Muscle layer of duodenum (tissue), 2 donors: ENCODE measurements around the gene WNK1.

Experiments used
- H3K27ac ChIP-seq: one replicate; pipeline ENCODE4 v1.7.0; 2013; ENCODE audit warnings: mild to moderate bottlenecking, low read length
- H3K27me3 ChIP-seq: one replicate; pipeline ENCODE4 v1.7.0; 2013; ENCODE audit warnings: low read depth, mild to moderate bottlenecking, control low read depth, low read length
- H3K36me3 ChIP-seq, 2 donors: one replicate each; pipeline ENCODE4 v1.7.0; 2013; ENCODE audit warnings: low read length in 2 of 2, control low read depth in 1 of 2, mild to moderate bottlenecking in 1 of 2; ENCODE audit not compliant: insufficient read depth in 2 of 2, control insufficient read depth in 1 of 2
- H3K4me1 ChIP-seq, 2 donors: one replicate each; pipeline ENCODE4 v1.7.0; 2013; ENCODE audit warnings: low read length in 2 of 2, mild to moderate bottlenecking in 2 of 2, control low read depth in 1 of 2, moderate library complexity in 1 of 2; ENCODE audit not compliant: insufficient read depth in 2 of 2, control insufficient read depth in 1 of 2
- H3K4me3 ChIP-seq, 2 donors: one replicate each; pipeline ENCODE4 v1.7.0; 2013; ENCODE audit warnings: low read length in 2 of 2, low read depth in 1 of 2, mild to moderate bottlenecking in 1 of 2
- H3K9me3 ChIP-seq, 2 donors: one replicate each; pipeline ENCODE4 v1.7.0; 2013; ENCODE audit warnings: low read length in 2 of 2, control low read depth in 1 of 2, mild to moderate bottlenecking in 1 of 2; ENCODE audit not compliant: control insufficient read depth in 1 of 2
- donor health status: healthy.

The WNK1 gene

DNA sequence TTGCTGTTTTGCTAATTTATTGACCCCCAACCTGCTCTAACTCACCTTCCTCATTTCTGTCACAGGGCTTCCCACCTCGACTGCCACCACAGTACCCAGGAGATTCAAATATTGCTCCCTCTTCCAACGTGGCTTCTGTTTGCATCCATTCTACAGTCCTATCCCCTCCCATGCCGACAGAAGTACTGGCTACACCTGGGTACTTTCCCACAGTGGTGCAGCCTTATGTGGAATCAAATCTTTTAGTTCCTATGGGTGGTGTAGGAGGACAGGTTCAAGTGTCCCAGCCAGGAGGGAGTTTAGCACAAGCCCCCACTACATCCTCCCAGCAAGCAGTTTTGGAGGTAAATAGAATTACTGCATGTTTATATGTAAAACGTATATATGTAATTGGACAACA is 128.3 kb downstream of the WNK1 start:
- H3K27me3 ChIP-seq, result no peaks in the 10 kb centered on the region
- H3K36me3 ChIP-seq, result peaks cover 72 to 77% of the 10 kb centered on the region in 2 donors
- H3K27ac ChIP-seq, result no peak overlapping the region
- H3K4me1 ChIP-seq, result no peaks in the 10 kb centered on the region
- H3K9me3 ChIP-seq, result no peaks in the 10 kb centered on the region
- H3K4me3 ChIP-seq, result no peak overlapping the region

DNA sequence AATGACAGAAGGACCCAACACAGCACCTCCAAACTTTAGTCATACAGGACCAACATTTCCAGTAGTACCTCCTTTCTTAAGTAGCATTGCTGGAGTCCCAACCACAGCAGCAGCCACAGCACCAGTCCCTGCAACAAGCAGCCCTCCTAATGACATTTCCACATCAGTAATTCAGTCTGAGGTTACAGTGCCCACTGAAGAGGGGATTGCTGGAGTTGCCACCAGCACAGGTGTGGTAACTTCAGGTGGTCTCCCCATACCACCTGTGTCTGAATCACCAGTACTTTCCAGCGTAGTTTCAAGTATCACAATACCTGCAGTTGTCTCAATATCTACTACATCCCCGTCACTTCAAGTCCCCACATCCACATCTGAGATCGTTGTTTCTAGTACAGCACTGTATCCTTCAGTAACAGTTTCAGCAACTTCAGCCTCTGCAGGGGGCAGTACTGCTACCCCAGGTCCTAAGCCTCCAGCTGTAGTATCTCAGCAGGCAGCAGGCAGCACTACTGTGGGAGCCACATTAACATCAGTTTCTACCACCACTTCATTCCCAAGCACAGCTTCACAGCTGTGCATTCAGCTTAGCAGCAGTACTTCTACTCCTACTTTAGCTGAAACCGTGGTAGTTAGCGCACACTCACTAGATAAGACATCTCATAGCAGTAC is 132.5 kb downstream of the WNK1 start:
- Histone ChIP-seq H3K9me3 (no peaks in the 10 kb centered on the region), H3K27me3 (no peaks in the 10 kb centered on the region), H3K4me1 (no peaks in the 10 kb centered on the region), H3K4me3 (no peak overlapping the region), H3K36me3 (peaks cover 87 to 98% of the 10 kb centered on the region in 2 donors), H3K27ac (no peak overlapping the region)

DNA sequence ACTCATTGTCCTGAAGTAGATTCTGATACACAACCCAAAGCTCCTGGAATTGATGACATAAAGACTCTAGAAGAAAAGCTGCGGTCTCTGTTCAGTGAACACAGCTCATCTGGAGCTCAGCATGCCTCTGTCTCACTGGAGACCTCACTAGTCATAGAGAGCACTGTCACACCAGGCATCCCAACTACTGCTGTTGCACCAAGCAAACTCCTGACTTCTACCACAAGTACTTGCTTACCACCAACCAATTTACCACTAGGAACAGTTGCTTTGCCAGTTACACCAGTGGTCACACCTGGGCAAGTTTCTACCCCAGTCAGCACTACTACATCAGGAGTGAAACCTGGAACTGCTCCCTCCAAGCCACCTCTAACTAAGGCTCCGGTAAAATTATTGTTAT is 133.3 kb downstream of the WNK1 start:
- Histone ChIP-seq H3K36me3 (peaks cover 84 to 98% of the 10 kb centered on the region in 2 donors), H3K4me3 (no peak overlapping the region), H3K4me1 (no peaks in the 10 kb centered on the region), H3K27me3 (no peaks in the 10 kb centered on the region), H3K9me3 (no peaks in the 10 kb centered on the region), H3K27ac (no peak overlapping the region)

DNA sequence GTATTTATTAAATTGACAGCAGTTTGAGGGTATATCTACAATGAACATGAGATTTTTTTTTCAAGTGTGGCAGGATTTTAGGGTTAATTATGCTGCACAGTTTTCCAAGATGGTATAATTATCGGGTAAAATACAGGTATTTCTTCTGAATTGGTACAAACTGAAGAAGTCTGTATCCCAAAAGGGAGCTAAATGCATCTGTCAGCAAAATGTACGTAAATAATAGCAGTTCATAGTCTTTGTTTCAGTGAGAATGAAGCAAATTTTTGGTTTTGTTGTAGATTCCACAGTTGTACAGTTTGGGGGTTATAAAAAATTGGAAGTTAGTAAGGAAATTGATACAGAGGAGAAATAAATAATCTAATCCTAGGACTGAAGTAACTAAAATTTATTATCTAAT is 133.8 kb downstream of the WNK1 start:
- no peak overlapping the region for H3K4me3 ChIP-seq
- H3K27ac ChIP-seq, result no peak overlapping the region
- no peaks in the 10 kb centered on the region for H3K27me3 ChIP-seq
- H3K36me3 ChIP-seq, result peaks cover 82 to 94% of the 10 kb centered on the region in 2 donors
- no peaks in the 10 kb centered on the region for H3K4me1 ChIP-seq
- H3K9me3 ChIP-seq, result no peaks in the 10 kb centered on the region

DNA sequence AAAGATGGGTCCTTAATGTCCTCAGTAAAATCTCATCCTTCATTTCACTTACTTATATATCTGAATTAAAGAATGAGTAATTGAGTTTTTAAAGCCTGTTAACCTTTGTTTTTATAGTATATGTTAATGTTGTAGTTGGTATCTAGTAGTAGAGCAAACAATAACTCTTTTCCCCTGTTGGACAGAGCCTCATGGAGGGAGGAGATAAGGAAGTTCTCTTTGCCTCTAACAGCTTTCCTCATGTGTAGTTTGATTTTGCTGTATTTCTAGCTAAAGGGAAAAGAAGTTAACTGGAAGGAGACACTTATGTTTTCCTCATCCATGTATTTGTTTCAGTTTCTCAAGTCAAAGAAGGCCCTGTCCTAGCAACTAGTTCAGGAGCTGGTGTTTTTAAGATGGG is 141.8 kb downstream of the WNK1 start:
- no peak overlapping the region for H3K4me3 ChIP-seq
- no peaks in the 10 kb centered on the region for H3K4me1 ChIP-seq
- H3K27me3 ChIP-seq, result no peaks in the 10 kb centered on the region
- H3K27ac ChIP-seq, result no peak overlapping the region
- H3K9me3 ChIP-seq, result no peaks in the 10 kb centered on the region
- H3K36me3 ChIP-seq, result peaks cover 44 to 64% of the 10 kb centered on the region in 2 donors

DNA sequence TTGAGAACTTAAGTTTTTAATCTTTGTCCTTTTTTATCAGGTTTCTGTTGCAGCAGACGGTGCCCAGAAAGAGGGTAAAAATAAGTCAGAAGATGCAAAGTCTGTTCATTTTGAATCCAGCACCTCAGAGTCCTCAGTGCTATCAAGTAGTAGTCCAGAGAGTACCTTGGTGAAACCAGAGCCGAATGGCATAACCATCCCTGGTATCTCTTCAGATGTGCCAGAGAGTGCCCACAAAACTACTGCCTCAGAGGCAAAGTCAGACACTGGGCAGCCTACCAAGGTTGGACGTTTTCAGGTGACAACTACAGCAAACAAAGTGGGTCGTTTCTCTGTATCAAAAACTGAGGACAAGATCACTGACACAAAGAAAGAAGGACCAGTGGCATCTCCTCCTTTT is 143.7 kb downstream of the WNK1 start:
- Histone ChIP-seq H3K4me3 (no peak overlapping the region), H3K27me3 (no peaks in the 10 kb centered on the region), H3K4me1 (no peaks in the 10 kb centered on the region), H3K9me3 (no peaks in the 10 kb centered on the region), H3K36me3 (peaks cover 47 to 59% of the 10 kb centered on the region in 2 donors), H3K27ac (no peak overlapping the region)

DNA sequence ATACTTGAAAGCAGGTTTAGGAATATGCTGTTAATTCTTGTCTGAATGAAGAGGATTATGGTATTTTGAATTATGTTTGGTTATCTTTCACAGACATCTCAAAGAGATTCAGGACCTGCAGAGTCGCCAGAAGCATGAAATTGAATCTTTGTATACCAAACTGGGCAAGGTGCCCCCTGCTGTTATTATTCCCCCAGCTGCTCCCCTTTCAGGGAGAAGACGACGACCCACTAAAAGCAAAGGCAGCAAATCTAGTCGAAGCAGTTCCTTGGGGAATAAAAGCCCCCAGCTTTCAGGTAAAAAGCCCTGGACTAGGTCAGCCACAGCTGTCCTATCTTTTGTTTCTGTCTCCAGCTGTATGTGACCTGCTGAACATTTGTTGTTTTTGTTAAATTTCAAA is 145.0 kb downstream of the WNK1 start:
- Histone ChIP-seq H3K27me3 (no peaks in the 10 kb centered on the region), H3K36me3 (peaks cover 53 to 69% of the 10 kb centered on the region in 2 donors), H3K4me3 (no peak overlapping the region), H3K27ac (no peak overlapping the region), H3K9me3 (no peaks in the 10 kb centered on the region), H3K4me1 (no peaks in the 10 kb centered on the region)

DNA sequence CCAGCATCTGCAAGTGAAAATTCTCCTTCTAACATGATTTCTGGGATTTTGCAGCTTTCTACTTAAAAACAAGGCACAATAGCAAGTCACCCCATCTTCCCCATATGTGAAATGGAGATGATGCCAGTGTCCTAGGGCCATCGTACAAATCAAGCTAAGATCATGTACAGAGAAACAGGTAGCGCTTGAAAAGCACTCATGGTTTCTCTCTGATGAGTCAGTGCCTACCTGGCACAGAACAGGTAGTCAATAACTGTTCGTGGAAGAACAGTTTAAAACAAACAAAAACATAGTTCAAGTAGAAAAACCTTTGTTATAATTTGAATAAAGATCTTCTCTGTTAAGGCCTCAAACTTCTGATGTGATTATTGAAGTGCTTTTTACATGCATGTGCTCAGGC is 150.2 kb downstream of the WNK1 start:
- no peaks in the 10 kb centered on the region for H3K4me1 ChIP-seq
- no peaks in the 10 kb centered on the region for H3K27me3 ChIP-seq
- no peaks in the 10 kb centered on the region for H3K9me3 ChIP-seq
- H3K27ac ChIP-seq, result no peak overlapping the region
- H3K36me3 ChIP-seq, result peaks cover 67 to 79% of the 10 kb centered on the region in 2 donors
- H3K4me3 ChIP-seq, result no peak overlapping the region

DNA sequence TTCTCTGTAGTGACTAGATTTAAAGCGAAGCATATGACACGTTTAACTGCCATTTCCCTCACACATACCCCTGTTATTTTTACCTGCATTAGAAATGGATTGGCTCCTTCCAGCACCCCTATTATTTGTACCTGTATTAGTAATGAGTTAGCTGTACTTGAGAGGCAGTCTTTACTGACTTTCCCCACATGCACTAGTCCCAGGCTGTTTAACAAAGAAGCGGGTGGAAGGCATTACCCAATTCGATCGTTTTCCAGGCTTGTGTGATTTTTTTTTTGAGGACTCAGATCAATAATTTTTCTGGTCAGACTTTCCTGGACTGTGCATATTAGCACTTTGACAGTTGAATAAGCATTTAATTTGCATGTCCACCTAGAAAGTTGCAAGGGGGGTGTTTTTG is 150.7 kb downstream of the WNK1 start:
- Histone ChIP-seq H3K36me3 (peaks cover 67 to 80% of the 10 kb centered on the region in 2 donors), H3K27me3 (no peaks in the 10 kb centered on the region), H3K4me1 (no peaks in the 10 kb centered on the region), H3K9me3 (no peaks in the 10 kb centered on the region), H3K4me3 (no peak overlapping the region), H3K27ac (no peak overlapping the region)

DNA sequence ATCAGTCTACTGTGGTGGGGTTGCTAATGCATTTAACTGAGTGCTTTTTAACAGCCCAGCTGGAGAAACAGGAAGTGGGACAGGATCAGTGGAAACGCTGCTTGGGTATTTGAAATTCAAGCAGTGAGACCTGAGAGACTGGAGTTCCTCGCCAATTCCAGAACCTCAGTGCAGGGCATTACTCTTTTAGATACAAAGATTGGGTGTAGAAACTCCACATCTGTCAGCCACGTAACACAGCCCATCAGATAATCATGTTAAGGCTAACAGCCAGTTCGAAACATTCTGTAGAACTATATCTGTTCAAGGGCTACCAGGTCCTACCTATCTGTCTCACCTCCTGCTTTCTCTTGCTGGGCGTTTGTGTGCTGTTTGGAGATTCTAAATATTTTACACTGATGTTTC is 151.6 kb downstream of the WNK1 start:
- H3K36me3 ChIP-seq, result peaks cover 71 to 85% of the 10 kb centered on the region in 2 donors

DNA sequence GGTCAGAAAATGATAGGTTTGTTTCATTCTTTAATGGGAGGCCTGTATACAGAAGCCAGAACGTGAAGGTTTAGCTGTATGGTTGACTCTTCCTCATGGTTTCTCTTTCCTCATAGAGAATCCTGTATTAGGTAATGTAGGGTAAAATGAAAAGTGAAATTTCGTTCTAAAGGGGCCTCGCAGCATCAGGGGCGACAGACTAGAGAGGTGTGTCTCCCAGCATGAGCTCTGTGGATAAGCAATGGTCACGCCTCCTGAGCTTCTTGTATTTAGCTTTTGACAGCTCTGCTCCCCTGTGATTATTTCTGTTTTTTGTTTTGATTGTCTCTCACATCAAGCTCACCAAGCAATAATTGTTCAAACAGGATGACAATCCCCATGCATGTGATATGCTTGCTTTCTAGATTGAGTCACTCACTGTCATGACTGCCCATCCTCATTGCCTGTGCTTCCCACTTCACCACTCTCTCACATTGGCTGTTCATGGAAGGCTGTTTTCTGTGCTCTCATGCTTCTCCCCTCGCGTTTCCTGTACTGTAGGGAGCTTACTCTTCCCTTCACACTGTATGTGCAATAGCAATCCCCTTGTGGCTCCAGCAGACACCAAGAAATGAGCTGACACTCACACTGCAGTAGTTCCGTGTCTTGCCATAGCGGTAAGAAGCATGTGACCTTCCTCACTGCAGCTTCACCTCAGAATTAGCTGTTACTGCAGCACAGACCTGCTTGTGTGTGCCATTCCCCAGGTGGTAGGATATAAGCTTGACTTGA is 153.1 kb downstream of the WNK1 start:
- Histone ChIP-seq H3K9me3 (no peaks in the 10 kb centered on the region), H3K27ac (no peak overlapping the region), H3K4me3 (no peak overlapping the region), H3K4me1 (no peaks in the 10 kb centered on the region), H3K27me3 (no peaks in the 10 kb centered on the region), H3K36me3 (peaks cover 70 to 86% of the 10 kb centered on the region in 2 donors)

More for the DNA sequence above, 151.6 kb downstream of the WNK1 start:
- Histone ChIP-seq H3K9me3 (no peaks in the 10 kb centered on the region), H3K27ac (no peak overlapping the region), H3K27me3 (no peaks in the 10 kb centered on the region), H3K4me3 (no peak overlapping the region), H3K4me1 (no peaks in the 10 kb centered on the region)
